Activated CD4-positive, alpha-beta T cell treated with anti-CD3 and anti-CD28 coated beads, Interleukin-2, amount 50 U/mL, for 1 hour (primary cell): ENCODE results near the gene RCOR1.
"Not testable (repeated sequence)": the region's sequence is repeated elsewhere in the genome, so short reads cannot be mapped to it uniquely, and the experiment has no call there.

ENCODE experiments used
- DNase-seq: peaks from one replicate; pipeline ENCODE4 v3.0.0-alpha.2; 2020

Gene RCOR1

GRCh38 chr14:102630881-102631280, 38.4 kb downstream of the RCOR1 start:
- DNase-seq: no peak

GRCh38 chr14:102633906-102634595, 41.6 kb downstream of the RCOR1 start:
- DNase-seq: no peak

GRCh38 chr14:102639611-102640010, 47.2 kb downstream of the RCOR1 start:
- DNase-seq: not testable (repeated sequence)

- DNase-seq: no peak
These were observed 52.1 kb downstream of the RCOR1 start for GRCh38 chr14:102644523-102644922.

- no peak for DNase-seq
These were observed 53.4 kb downstream of the RCOR1 start for GRCh38 chr14:102645746-102646440.

- no peak for DNase-seq
These were observed 54.2 kb downstream of the RCOR1 start for GRCh38 chr14:102646615-102647014.

GRCh38 chr14:102652194-102652593, 59.7 kb downstream of the RCOR1 start:
- DNase-seq: no peak

GRCh38 chr14:102654298-102654697, 61.8 kb downstream of the RCOR1 start:
- no peak for DNase-seq

- DNase-seq: no peak
These were observed 62.7 kb downstream of the RCOR1 start for GRCh38 chr14:102655137-102655536.

- DNase-seq: no peak
These were observed 67.3 kb downstream of the RCOR1 start for GRCh38 chr14:102659797-102660196.

GRCh38 chr14:102661614-102662013, 69.2 kb downstream of the RCOR1 start:
- no peak for DNase-seq

- no peak for DNase-seq
These were observed 70.4 kb downstream of the RCOR1 start for GRCh38 chr14:102662636-102663430.

GRCh38 chr14:102663440-102663839, 71.0 kb downstream of the RCOR1 start:
- no peak for DNase-seq

- no peak for DNase-seq
These were observed 73.2 kb downstream of the RCOR1 start for GRCh38 chr14:102665621-102666020.

GRCh38 chr14:102666635-102667034, 74.2 kb downstream of the RCOR1 start:
- DNase-seq: no peak

- DNase-seq: no peak
These were observed 75.3 kb downstream of the RCOR1 start for GRCh38 chr14:102667703-102668102.

GRCh38 chr14:102668291-102668873, 75.9 kb downstream of the RCOR1 start:
- DNase-seq: no peak

- no peak for DNase-seq
These were observed 79.0 kb downstream of the RCOR1 start for GRCh38 chr14:102671410-102671809.

- no peak for DNase-seq
These were observed 80.0 kb downstream of the RCOR1 start for GRCh38 chr14:102672410-102672960.

GRCh38 chr14:102675396-102675795, 82.9 kb downstream of the RCOR1 start:
- no peak for DNase-seq

GRCh38 chr14:102678394-102678793, 85.9 kb downstream of the RCOR1 start:
- no peak for DNase-seq

- no peak for DNase-seq
These were observed 91.2 kb downstream of the RCOR1 start for GRCh38 chr14:102683399-102684297.
